Tibial nerve (tissue), 4 donors: ENCODE results near the gene DNASE2.

Experiments
- EP300 ChIP-seq, 2 donors: sonication (generic); formaldehyde crosslinking; IDR thresholded peaks; one replicate each; pipeline ENCODE4 v1.6.1; 2017; ENCODE audit warnings: antibody characterized with exemption in 2 of 2, mild to moderate bottlenecking in 1 of 2
- POLR2A ChIP-seq, 2 donors: fragments of 450-650 bp; IDR thresholded peaks; one replicate each; pipeline ENCODE4 v1.6.1; 2017; ENCODE audit warnings: antibody characterized with exemption in 2 of 2, mild to moderate bottlenecking in 2 of 2, moderate library complexity in 2 of 2
- TF ChIP-seq, protein P1 (sequence below), 5 experiments: fragments of 200-600 bp in 3 of 5; fragments of 450-650 bp in 2 of 5; sonication (generic) in 3 of 5; IDR thresholded peaks; one replicate each; pipeline ENCODE4 v1.5.1; 2016 to 2019; ENCODE audit warnings: antibody characterized with exemption in 5 of 5, mild to moderate bottlenecking in 3 of 5, moderate library complexity in 2 of 5

DNA sequence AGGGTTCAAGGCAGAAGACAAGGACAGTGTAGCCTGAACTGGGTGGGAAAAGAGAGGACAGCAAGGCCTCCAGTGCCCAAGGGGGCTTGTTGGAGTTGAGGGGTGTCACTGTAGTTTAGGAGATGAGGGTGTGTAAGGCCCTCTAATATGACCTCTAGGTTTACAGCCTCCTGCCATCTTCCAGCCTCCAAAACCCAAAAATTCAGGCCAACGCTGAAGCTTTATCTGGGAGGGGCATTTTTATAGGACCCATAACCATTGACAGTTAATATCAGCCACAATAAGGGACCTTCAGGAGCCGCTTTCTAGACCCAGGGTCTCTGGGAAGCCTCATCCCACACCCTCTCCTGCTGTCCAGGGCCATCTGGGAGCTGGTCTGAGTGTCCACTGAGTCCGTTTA, 3.0 kb upstream of the DNASE2 start:
- TF ChIP-seq, protein P1, sequence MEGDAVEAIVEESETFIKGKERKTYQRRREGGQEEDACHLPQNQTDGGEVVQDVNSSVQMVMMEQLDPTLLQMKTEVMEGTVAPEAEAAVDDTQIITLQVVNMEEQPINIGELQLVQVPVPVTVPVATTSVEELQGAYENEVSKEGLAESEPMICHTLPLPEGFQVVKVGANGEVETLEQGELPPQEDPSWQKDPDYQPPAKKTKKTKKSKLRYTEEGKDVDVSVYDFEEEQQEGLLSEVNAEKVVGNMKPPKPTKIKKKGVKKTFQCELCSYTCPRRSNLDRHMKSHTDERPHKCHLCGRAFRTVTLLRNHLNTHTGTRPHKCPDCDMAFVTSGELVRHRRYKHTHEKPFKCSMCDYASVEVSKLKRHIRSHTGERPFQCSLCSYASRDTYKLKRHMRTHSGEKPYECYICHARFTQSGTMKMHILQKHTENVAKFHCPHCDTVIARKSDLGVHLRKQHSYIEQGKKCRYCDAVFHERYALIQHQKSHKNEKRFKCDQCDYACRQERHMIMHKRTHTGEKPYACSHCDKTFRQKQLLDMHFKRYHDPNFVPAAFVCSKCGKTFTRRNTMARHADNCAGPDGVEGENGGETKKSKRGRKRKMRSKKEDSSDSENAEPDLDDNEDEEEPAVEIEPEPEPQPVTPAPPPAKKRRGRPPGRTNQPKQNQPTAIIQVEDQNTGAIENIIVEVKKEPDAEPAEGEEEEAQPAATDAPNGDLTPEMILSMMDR (IDR thresholded peaks at IDR 0.05): no peak
- TF ChIP-seq POLR2A (IDR thresholded peaks at IDR 0.05) (no peak), EP300 (IDR thresholded peaks at IDR 0.05) (no peak)
